OCI-M2 (cell line): ENCODE measurements around the gene NCKAP5.

Experiments used
- DNase-seq: peaks from one replicate; lab custom pipeline; 2025; ENCODE audit not compliant: unreplicated experiment; lab: John Stamatoyannopoulos, UW

NCKAP5 gene

DNA sequence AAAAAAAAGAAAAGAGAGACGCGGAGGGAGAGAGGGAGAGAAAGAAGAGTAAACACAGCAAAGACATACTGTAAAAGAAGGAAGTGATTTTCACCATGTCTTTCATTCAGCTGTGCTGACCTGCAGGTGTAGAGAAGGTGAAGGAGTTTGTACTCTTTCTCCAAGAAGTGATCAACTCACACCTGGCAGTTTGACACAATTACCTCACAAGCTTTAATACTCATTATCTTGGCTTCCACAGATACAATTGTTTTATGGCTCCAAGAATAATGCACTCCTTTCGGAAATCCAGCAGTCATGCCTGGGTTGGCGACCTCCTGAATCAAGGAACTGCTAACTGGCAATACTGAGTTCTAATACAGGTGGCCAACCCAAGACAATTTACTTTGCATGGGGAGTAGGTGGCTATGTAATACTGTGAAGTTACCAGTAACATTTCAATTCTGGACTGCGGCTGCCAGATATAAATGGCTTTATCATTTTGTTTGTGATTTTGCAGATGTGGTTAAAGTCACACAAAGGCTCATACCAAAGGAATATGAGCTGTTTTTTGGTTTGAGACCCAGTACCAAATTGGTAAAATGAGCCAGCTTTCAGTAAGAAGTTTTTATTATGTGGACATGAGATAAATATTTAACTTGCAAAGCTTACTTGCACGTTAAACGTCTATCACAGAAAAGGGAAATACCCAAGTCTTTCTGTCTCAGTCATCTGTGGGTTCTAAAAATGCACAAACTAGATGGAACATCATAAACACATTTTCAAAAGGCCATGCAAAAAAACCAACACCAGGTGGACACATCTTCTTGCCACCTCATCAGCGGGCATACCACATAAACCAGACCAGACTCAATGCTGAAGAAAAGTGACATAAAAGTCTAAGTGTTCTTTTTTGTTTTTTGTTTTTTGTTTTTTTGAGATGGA is 69.3 kb downstream of the NCKAP5 start:
- no peak for DNase-seq

DNA sequence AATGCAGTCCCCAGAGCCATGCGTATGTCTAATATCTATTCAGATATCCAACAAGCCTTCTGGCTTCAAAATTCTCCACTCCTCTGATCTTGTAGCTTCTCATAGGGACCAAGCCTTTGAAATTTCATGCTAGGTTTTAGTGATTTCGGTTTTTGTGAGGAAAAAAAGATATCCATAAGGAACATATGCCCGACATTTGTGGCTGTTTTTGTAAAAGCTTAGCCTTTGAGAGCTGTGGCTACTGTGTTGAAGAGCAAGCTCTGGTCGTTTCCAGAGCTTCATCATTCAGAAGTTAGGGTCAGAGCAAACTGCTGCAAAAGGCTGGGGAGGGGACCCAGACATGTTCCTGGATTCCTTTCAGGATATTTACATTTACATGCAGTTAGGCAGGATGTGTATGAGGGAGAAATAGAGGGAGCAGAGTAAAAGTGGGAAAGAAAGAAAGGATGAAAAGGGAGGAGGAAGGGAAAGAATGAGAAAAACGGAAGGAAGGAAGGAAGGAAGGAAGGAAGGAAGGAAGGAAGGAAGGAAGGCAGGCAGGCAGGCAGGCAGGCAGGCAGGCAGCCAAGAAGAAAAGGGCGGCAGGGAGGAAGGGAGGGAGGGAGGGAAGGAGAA is 70.2 kb downstream of the NCKAP5 start:
- DNase-seq, result no peak

DNA sequence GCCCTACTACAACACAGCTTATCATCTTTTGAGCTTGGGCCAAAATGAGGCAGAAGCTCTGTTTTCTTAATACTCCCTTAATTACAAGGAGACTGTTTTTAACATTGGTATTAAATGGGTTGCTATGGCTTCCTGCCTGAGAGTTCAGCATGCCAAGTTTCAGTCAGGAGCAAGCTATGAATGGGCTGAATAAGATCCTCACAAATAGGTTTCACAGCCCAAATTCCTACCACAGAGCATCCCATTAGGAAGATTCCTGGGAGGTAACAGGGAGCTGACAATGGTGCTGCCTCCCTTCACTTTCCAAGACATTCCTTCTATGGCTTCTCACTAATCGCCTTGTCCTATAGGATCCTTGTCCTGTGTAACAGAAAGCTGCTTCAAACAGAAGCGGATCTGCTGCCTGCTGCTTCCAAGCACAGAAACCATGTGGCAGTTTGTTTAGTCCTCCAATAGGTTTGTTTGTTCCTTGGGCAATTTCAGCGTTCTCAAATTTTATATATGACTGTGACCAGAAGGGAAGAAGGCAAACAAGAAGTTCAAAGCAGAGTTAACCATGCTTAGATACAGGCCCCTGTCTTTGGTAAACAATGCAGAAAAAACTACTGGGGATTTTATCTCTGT is 70.9 kb downstream of the NCKAP5 start:
- no peak for DNase-seq

DNA sequence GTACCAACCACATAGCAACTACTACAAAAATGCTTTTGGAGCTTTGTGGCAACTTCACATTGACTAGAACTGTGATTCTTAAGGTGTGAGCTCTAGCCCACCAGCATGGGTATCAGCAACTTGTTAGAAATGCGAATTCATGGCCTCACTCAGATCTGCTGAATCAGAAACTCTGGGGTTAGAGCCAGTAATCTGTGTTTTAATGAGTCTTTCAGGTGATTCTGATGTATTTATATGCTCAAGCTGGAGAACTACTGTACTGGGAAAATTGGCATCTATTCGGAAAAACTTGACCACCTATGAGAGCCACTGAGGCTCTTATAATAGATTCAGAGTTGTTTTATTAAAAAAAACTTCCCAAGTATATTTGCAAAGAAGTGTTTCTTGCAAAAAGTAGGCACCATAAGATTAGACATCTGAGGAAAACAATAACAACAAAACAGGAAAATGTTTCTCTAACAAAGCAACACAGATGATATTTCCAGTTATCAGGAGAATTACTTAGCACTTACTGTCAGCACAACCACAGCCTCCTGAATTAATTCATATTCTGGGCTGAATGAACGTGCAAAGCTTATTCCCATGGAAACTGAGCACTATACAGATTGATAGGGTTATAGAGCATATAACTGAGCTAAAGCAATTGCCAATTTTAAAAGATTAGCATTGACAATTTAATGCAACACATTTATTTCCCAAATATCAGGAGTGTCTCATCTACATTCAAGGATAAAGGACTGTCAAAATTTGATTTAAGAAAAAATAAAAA is 71.6 kb downstream of the NCKAP5 start:
- DNase-seq, result no peak

DNA sequence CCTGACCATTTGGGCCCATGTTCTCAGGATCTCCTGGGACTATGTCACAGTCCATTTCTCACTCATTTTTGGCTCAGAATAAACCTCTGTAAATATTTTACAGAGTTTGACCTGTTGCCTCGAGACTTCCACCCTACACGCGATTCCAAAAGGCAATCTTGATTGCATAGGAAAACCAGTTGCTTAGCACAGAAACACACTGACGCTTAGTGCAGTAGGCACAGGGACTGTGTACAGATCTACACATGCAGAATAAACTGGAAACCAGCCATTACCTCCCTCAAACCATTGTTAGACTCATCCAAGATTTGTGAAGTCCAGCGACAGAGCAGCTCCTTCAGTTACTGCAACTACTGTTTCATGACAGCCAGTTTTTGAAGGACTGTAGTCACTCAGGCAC is 73.0 kb downstream of the NCKAP5 start:
- no peak for DNase-seq

DNA sequence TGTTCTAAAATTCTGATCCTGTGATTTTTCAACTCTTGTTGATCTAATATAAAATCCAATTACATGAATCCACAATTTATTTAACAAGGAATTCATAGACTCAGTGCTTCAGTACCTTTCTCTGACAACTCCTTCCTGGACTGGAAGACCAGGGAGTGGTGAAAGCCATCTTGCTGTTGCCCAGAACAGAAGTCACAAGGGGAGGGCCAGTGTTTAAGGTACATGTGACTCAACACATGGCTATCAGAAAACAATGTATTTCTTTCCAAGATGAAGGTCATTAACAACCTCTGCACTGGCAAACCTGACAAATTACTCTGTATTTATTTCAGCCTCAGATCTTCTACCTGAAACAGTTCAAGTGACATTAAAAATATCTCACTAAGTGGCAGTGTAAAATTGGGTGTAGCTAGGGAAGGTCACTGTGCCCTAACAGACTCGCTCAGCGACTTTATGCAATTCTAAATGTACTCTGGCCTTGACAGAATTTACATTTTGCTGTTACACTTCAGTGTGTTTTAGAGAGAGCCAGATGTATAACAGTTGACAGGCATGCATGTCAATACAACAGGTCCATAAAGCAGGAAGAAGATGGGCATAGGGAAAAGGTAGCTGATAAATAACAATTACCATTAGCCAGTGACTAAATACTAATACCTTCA is 75.4 kb downstream of the NCKAP5 start:
- DNase-seq, result no peak

DNA sequence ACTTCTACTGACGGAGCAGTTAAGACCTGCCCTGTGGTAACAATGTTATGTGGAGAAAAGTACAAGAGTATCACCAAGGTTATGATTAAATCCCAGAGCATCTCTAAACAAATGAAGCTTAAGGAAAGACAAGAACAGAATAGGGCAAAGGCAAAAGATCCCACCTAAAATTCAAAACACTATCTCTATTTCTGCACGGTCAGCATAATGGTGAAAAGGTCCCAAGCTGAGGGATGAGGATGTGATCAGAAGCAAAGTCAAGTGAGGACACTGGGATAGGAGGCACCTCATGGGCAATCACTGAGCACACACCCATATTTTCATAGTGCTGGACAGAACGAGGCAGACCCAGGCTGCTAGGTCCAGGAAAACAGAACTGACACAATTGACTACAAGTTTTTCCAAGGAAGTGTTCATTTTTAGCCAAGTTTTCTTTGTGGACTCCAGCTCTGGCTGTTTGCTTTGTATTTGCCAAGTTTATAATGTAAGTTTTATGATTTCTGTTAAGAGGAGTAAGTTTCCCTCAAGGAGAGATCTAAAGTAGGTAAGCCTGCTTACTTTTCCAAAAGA is 77.8 kb downstream of the NCKAP5 start:
- no peak for DNase-seq

DNA sequence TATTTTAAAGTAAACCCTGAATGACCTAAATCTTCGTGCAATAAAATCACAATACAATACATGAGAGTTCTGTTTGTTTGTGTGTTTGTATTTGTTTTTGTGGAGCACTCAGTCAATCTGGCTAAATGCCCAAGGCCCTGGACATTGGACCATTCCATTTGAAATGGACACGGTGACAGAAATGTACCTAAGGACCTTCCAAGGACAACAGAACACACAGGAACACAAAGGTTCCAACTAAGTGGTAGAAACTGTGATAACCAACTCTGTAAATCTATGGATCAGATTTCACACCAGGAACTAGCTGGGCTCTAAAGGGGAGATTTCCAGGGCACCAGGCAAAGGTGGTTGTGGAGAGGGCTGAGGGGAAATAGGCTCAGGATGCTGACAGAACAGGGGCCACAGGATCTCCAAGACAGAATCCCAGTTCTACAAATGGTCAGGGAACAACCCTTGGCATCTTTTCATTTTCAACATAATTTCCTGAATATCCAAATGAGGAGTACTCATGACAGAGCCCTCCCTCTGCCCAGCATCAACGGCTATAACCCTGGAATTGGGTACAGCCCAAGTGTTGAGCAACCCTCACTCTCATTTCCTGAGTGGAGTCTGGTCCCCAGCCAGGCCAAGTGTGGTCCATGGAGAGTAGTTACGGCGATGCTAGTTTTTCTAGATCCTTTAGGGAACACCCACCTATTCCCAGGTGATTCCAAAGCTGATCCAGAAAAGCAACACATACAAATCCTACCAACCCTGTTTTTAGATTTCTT is 78.4 kb downstream of the NCKAP5 start:
- DNase-seq, result no peak

DNA sequence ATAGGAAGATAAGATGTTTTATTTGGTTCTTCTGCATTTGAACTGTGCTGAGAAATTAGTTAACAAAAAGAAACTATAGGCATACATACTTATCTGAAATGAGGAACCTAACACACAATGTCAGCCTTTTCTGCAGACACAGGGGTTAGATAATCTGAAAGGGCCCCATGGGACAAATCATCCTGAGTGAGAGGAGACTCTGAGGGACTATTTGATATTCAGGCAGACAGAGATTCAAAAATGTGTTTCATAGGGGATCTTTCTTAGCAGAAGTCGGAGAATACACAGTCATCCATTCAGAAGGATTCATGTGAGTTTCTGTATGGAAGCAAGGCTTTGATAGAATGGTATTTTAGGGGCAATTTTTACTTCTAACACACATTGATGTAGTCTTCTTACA is 79.1 kb downstream of the NCKAP5 start:
- DNase-seq, result no peak

DNA sequence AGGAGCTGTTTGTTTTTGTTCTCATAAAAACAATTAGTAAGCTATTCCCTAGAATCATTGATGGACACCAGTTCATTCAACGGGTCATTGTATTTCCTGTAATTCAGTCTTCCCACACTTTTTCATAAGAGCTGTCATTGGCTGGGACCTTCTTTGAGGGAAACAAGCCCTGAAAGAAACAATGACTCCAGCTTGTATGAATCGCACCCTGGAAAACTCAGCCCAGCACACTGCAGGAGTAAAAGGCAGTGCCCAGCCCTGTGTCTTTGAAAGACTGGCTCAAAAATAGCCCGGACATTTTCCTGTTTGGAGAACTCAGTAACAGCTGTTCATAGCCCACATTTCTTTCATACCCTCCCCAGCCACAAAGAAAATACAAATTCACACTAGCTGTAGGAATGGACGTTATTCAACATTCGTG is 81.5 kb downstream of the NCKAP5 start:
- no peak for DNase-seq

DNA sequence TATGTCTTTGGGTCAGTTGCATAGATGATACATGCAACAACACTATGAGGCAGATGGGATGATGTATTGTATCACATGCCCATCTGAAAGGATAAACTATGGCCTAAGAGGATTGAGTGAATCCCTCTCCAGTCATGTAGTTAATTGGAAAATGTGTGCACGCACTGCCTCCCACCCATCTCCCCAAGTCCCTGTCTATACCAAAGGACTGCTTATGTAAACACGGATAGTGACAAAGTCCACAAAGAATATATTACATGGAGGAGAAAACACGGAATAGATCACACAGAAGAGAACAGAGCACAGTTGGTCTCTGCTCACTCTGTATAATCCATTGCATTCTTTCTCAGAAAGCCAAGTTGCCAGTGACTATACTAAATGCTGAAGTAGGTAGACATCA is 82.4 kb downstream of the NCKAP5 start:
- no peak for DNase-seq

DNA sequence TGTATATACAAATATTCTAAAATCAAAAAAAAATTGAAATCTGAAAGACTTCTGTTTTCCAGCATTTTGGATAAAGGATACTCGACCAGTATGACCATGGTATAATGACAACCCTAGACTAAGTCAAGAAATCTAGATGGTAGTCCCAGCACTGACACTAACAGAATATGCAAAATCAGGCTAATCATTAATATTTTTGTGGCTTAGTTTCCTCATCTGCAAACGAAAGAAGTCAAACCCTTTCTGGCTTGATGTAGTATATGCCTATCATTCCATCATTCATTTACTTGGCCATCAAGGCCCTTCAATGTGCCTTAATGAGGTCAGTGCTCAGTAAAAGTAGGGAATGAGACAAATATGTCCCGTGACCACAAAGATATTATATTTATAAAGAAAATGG is 83.5 kb downstream of the NCKAP5 start:
- DNase-seq, result no peak

DNA sequence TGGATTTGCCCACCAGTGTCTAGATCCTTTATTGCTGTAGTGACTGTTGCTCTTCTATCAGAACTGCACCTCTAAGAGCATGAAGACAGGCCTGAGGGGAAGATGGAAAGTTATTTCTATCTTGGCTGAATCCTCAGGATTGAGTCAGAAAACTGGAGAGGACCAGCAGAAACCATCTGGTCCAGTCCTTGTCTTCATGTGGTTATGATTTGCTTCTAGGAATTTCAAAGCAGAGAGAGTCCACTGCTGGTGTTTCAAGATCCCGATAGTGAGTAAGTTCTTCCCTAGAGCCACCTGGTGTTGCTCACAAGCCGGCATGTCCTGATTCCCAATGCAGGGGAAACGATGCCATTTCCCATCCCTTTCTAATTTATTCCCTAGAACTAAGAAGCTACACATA is 84.2 kb downstream of the NCKAP5 start:
- no peak for DNase-seq

DNA sequence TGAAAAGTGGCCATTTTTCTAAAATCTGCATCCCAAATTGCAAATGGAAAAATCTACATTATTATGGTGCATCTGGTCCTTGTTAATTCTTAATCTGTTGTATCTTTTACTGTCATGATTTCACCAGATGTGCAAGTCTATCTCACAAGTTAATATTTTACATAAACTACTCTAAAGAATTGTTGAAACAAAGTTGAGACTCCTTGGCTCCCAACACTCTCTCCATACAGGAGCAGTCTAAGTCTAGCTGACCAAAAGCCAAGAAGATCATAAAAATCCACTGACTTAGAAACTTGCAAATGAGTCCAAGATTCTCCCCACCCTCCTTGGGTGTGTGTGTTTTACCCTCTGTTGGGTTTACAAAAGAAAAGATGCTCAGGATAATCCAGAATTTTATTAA is 85.1 kb downstream of the NCKAP5 start:
- DNase-seq, result no peak

DNA sequence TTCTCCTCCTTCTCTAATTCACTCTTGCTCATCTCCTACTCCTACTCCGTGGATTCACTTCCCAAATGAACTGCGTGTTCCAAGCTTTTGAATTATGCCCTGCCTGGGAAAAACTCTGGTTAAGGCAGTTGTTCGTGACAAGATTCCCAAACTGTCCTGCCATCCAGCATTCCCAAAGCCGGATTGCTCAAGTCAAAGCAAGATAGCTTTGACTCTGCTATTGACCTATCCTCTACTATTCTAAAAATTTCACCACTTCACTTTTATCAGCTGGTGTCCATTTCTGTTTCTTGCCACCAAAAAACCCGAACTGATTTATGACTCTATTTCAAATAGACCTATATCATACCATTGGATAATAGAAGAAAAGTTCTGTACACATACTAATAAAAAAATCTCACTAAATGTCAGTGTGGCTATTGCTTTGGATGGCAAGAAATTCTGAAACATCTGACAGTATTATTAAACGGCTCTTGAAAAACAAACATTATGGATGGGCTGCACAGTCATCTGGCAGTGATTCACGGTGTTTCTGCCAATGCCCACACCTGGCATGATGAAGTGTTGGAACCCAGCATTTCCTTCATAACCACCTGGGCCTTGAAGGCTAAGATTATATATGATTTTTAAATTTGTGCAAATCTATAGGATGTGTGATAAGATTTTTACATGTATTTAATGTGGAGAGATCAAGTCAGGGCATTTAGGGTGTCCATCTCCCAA is 87.4 kb downstream of the NCKAP5 start:
- DNase-seq, result no peak

DNA sequence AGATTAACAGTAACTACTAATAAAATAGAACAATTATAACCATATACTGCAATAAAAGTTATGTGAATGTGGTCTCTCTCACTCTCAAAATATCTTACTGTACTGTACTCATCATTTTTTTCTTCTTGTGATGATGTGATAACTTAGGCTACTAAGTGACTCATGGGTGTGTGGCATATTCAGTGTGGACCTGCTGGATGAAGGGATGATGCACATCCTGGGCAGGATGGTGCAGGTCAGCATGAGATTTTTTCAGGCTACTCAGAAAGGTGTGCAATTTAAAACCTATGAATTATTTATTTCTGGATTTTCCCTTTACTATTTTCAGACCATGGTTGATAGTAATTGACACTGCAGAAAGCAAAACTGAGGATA is 90.7 kb downstream of the NCKAP5 start:
- no peak for DNase-seq

DNA sequence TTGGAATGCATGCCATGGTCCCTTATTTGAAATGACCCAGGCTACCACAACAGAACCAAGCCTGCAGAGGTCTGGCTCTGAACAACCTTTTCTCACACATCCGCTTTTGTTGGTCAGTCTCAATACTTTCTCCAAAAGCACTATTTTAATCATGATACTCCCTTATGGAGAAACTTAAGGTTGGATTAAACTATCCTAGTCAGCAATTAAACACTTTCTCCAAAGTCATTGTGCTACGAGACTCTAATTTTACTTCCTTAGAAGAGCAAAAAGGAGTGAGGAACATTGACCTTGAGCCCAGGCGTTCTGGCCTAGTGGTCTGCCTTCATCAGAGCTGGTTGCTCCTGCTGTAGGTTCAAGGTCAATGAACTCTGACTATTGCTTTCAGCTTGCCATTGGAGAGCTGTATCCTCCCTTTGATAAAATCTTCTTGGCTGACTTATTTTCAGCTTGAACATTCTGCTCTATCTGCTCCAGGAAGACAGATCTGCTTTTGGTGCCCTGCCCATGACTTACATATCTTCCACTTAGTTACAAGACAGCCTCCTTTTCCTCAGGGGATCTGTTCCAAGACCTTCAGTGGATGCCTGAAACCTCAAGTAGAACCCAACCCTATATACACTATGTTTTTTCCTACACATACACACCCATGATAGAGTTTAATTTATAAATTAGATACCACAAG is 91.2 kb downstream of the NCKAP5 start:
- no peak for DNase-seq

DNA sequence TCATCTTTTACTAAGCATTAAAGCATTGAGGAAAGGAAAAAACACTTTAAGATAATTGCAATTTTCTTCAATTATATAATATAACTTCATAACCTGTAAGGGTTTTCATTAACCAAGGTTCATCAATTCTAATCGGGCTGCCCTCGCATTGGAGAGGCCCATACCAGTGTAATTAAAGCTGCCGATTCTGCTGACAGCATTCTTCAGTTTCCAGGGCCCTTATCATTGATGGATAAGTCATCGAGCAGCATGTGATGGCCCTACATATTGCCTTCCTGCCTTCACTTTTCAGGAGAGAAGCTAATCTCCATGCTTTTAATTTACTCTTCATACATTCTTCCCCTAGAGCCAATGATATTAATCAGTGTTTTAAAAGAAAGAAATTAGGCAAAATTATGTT is 92.0 kb downstream of the NCKAP5 start:
- DNase-seq, result no peak

DNA sequence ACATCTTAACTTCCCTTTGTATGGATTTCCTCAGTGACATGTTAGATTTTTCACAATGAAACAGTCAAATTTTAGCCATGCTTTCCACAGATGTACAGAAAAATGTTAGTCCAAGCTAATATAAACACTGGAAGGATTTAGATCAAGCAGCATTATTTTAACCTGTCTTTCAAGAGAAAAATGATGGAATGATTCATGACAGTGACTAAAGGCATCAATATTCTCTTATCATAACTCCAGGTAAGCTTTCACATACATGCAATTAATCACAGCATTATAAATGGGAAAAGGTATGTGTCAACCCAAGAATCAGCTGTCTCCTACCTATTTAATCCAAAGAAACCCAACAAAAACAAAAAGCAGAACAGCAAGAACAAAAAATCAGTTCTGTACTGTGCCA is 92.7 kb downstream of the NCKAP5 start:
- DNase-seq, result no peak
